Lung (tissue), 12 donors: ENCODE results near the gene DYNLT4. TPM values are rescaled to one million over a fixed set of nuclear protein-coding genes. Genes with fewer than 3 reads are reported as not detected.
A peak's percentile ranks its signal among the peaks of the same experiment; 100 is the strongest.

ENCODE experiments used
- ATAC-seq: fragments of 200-7000 bp; cut with Tn5 transposase; one replicate; pipeline ENCODE4 v1.9.1; 2020; ENCODE audit warnings: moderate number of reproducible peaks; ENCODE audit not compliant: insufficient read depth, low FRiP score
- DNase-seq, 3 donors: peaks; one replicate each; pipeline ENCODE4 v3.0.0-alpha.2; 2013 to 2017
- H3K27ac ChIP-seq, 2 donors: one replicate each; pipeline ENCODE4 v1.5.1; 2013; ENCODE audit warnings: mild to moderate bottlenecking in 2 of 2, moderate library complexity in 2 of 2, control low read depth in 1 of 2, inconsistent platforms in 1 of 2, low read depth in 1 of 2, low read length in 1 of 2
- H3K27me3 ChIP-seq, 3 donors: one replicate each; pipeline ENCODE4 v1.5.1; 2013; ENCODE audit warnings: low read length in 2 of 3; ENCODE audit not compliant: control insufficient read depth in 3 of 3, insufficient read depth in 3 of 3
- H3K36me3 ChIP-seq, 4 donors: one replicate each; pipeline ENCODE4 v1.5.1; 2013; ENCODE audit warnings: low read length in 4 of 4, mild to moderate bottlenecking in 1 of 4, moderate library complexity in 1 of 4; ENCODE audit not compliant: control insufficient read depth in 4 of 4, insufficient read depth in 4 of 4
- H3K4me1 ChIP-seq, 5 donors: one replicate each; pipeline ENCODE4 v1.5.1; 2013; ENCODE audit warnings: low read length in 5 of 5, mild to moderate bottlenecking in 2 of 5, moderate library complexity in 1 of 5; ENCODE audit not compliant: control insufficient read depth in 5 of 5, insufficient read depth in 5 of 5
- H3K4me3 ChIP-seq: one replicate; pipeline ENCODE4 v1.5.1; 2013; ENCODE audit warnings: mild to moderate bottlenecking, control low read depth, moderate library complexity
- H3K9ac ChIP-seq, 2 donors: one replicate each; pipeline ENCODE4 v1.5.1; 2013; ENCODE audit warnings: low read length in 2 of 2, control low read depth in 1 of 2; ENCODE audit not compliant: insufficient read depth in 1 of 2
- H3K9me3 ChIP-seq, 4 donors: one replicate each; pipeline ENCODE4 v1.5.1; 2013; ENCODE audit warnings: low read length in 3 of 4, mild to moderate bottlenecking in 1 of 4, moderate library complexity in 1 of 4; ENCODE audit not compliant: control insufficient read depth in 4 of 4, insufficient read depth in 3 of 4
- WGBS, 2 donors: extraction: QIAGEN DNeasy Blood & Tissue Kit; methylation state at CpG; one replicate each; pipeline ENCODE4 v1.1.7; 2013; 5-methylcytosine and 5-hydroxymethylcytosine counted together
- polyA plus RNA-seq, 2 donors: library from polyadenylated mRNA; stranded (reverse); fragments of 200-250 nt; gene quantifications; one replicate each; pipeline ENCODE4 v1.2.1, GENCODE V29; 2013
- total RNA-seq, 2 donors: library from RNA; depleted of rRNA in 1 of 2; stranded (reverse); fragments of >200 nt in 1 of 2; gene quantifications; one replicate each; pipeline ENCODE4 v1.2.1, GENCODE V29; 2014 to 2021
- TF ChIP-seq, protein P1 (sequence below): IDR thresholded peaks from 2 replicates; pipeline ENCODE4 v1.5.1; 2012; ENCODE audit warnings: mild to moderate bottlenecking; ENCODE audit errors: control extremely low read depth, extremely low read depth
- donor health status: control.
- donor health status: control.
- donor health status: Bipolar disorder and iron deficiency.
- donor health status: healthy.
- donor health status: DM: yes; HTN: yes; CAD: no.

DYNLT4 gene
- total and polyA plus RNA-seq, 4 donors, result 1.7 to 13.0 (median 4.2) TPM

GRCh38 chr1:44848456-44849181 lies 41.5 kb upstream of the DYNLT4 start:
- 83 to 89% methylated on average over 7 of the region's 7 CpGs for WGBS, 2 donors
- ATAC-seq (no peak), DNase-seq (peak; percentile 56 to 74 (median 62))
- Histone ChIP-seq H3K27ac (no peak overlapping the region), H3K4me3 (no peak overlapping the region), H3K36me3 (peaks cover 0 to 8% (median 2%) of the 10 kb centered on the region in 4 donors), H3K9ac (no peak overlapping the region), H3K4me1 (peaks cover 0 to 27% (median 10%) of the 10 kb centered on the region in 5 donors), H3K9me3 (peaks cover 0 to 2% (median 0%) of the 10 kb centered on the region in 4 donors), H3K27me3 (no peaks in the 10 kb centered on the region)
- TF ChIP-seq, protein P1, sequence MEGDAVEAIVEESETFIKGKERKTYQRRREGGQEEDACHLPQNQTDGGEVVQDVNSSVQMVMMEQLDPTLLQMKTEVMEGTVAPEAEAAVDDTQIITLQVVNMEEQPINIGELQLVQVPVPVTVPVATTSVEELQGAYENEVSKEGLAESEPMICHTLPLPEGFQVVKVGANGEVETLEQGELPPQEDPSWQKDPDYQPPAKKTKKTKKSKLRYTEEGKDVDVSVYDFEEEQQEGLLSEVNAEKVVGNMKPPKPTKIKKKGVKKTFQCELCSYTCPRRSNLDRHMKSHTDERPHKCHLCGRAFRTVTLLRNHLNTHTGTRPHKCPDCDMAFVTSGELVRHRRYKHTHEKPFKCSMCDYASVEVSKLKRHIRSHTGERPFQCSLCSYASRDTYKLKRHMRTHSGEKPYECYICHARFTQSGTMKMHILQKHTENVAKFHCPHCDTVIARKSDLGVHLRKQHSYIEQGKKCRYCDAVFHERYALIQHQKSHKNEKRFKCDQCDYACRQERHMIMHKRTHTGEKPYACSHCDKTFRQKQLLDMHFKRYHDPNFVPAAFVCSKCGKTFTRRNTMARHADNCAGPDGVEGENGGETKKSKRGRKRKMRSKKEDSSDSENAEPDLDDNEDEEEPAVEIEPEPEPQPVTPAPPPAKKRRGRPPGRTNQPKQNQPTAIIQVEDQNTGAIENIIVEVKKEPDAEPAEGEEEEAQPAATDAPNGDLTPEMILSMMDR, result no peak

DNA sequence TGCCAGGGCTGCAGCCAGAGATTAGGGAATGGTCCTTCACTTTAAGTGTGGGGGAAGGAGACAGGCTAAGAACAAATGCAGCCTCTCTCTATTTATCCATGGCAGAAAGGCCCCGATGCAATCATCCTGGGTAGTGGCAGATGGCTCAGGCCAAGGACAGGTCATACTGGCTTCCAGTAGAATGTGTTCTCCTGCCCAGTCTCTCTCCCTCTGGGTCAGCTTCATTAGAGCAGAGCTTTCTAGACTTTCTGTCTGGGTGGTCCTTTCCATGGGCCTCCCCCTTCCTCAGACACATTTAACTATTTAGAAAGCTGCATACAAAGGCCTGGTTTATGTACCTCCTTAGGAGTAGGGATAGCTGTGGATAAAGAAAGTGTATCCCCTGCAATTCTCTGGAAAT lies 40.7 kb upstream of the DYNLT4 start:
- H3K27ac ChIP-seq, result no peak overlapping the region
- DNase-seq (peak in 2 of 3 donors; percentile 52 to 58), ATAC-seq (no peak)
- H3K27me3 ChIP-seq, result no peaks in the 10 kb centered on the region
- peaks cover 0 to 2% (median 0%) of the 10 kb centered on the region in 4 donors for H3K9me3 ChIP-seq
- H3K4me3 ChIP-seq, result no peak overlapping the region
- H3K9ac ChIP-seq, result no peak overlapping the region
- TF ChIP-seq, protein P1, result no peak
- H3K4me1 ChIP-seq, result peaks cover 0 to 30% (median 10%) of the 10 kb centered on the region in 5 donors
- 87 to 94% methylated on average over 1 of the region's 1 CpG for WGBS, 2 donors
- peaks cover 0 to 8% (median 2%) of the 10 kb centered on the region in 4 donors for H3K36me3 ChIP-seq

DNA sequence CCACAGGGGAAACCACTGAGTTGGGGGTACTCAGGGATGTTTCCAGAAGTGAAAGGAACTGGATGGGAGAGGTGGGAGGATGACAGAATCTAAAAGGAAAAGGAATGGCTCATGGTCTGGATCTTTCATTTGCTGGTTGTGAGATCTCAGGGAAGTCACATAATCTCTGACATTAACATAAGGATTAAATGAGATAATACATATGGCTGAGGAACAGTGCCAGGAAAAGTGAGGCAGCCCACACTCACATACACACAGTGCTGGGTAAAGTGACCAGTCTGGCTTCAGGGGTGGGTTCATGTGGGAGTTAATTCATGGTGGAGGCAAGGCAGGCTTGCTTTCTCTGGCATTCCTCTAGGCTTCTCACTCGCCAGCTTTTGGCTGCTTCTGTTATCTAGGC lies 39.8 kb upstream of the DYNLT4 start:
- WGBS, 2 donors, result 85 to 100% methylated on average over 1 of the region's 1 CpG
- TF ChIP-seq, protein P1, result no peak
- H3K36me3 ChIP-seq, result peaks cover 0 to 8% (median 2%) of the 10 kb centered on the region in 4 donors
- no peak overlapping the region for H3K27ac ChIP-seq
- no peaks in the 10 kb centered on the region for H3K27me3 ChIP-seq
- H3K9ac ChIP-seq, result no peak overlapping the region
- ATAC-seq (no peak), DNase-seq (peak in 2 of 3 donors; percentile 50 to 60)
- no peak overlapping the region for H3K4me3 ChIP-seq
- peaks cover 0 to 2% (median 0%) of the 10 kb centered on the region in 4 donors for H3K9me3 ChIP-seq
- H3K4me1 ChIP-seq, result peaks cover 0 to 36% (median 12%) of the 10 kb centered on the region in 5 donors
